Keratinocyte (primary cell): ENCODE results near the gene GBP1.
"Not testable (repeated sequence)": the region's sequence is repeated elsewhere in the genome, so short reads cannot be mapped to it uniquely, and the experiment has no call there.

Experiments
- EZH2 ChIP-seq: IDR thresholded peaks from one replicate; pipeline ENCODE4 v1.6.1; 2012; ENCODE audit warnings: inconsistent platforms, mild to moderate bottlenecking, low read length, moderate library complexity
- TF ChIP-seq, protein P1 (sequence below), 3 experiments: IDR thresholded peaks in 1 of 3; conservative IDR thresholded peaks in 1 of 3; optimal IDR thresholded peaks in 1 of 3; 2 replicates in 2 of 3; 3 replicates in 1 of 3; pipeline versions ENCODE3 to v1.5.1; 2011; ENCODE audit warnings: low read length in 3 of 3, mild to moderate bottlenecking in 3 of 3, moderate library complexity in 2 of 3, control low read depth in 1 of 3, inconsistent platforms in 1 of 3; ENCODE audit not compliant: insufficient read depth in 2 of 3; ENCODE audit errors: extremely low read depth in 1 of 3

DNA sequence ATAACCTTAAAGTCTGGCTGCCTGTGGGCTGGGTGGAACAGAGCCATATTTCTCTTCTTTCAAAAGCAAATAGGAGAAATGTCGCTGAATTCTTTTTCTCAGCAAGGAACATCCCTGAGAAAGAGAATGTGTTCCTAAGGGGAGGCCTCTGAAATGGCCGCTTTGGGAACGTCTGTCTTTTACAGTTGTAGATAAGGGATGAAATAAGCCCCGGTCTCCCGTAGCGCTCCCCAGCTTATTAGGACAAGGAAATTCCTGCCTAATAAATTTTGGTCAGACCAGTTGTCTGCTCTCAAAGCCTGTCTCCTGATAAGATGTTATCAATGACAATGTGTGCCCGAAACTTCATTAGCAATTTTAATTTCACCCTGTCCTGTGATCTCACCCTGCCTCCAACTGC is 15.1 kb upstream of the GBP1 start:
- not testable (repeated sequence) for TF ChIP-seq EZH2
- TF ChIP-seq, protein P1, sequence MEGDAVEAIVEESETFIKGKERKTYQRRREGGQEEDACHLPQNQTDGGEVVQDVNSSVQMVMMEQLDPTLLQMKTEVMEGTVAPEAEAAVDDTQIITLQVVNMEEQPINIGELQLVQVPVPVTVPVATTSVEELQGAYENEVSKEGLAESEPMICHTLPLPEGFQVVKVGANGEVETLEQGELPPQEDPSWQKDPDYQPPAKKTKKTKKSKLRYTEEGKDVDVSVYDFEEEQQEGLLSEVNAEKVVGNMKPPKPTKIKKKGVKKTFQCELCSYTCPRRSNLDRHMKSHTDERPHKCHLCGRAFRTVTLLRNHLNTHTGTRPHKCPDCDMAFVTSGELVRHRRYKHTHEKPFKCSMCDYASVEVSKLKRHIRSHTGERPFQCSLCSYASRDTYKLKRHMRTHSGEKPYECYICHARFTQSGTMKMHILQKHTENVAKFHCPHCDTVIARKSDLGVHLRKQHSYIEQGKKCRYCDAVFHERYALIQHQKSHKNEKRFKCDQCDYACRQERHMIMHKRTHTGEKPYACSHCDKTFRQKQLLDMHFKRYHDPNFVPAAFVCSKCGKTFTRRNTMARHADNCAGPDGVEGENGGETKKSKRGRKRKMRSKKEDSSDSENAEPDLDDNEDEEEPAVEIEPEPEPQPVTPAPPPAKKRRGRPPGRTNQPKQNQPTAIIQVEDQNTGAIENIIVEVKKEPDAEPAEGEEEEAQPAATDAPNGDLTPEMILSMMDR (optimal IDR thresholded peaks at IDR 0.05 in 1 of 3, IDR thresholded peaks at IDR 0.05 in 1 of 3, conservative IDR thresholded peaks at IDR 0.05 in 1 of 3; ENCODE audit: extremely low read depth in 1 of 3, insufficient read depth in 2 of 3, low read length in 3 of 3): not testable (repeated sequence)
